Transverse colon (tissue), 4 donors: ENCODE results near the gene DIP2A.

Source experiments
- EP300 ChIP-seq: sonication (generic); formaldehyde crosslinking; IDR thresholded peaks from one replicate; pipeline ENCODE4 v1.6.1; 2017; ENCODE audit warnings: antibody characterized with exemption, low read depth
- POLR2A ChIP-seq: fragments of 450-650 bp; IDR thresholded peaks from one replicate; pipeline ENCODE4 v1.6.1; 2016; ENCODE audit warnings: antibody characterized with exemption, mild to moderate bottlenecking, moderate library complexity
- POLR2AphosphoS5 ChIP-seq, 3 donors: sonication (generic); formaldehyde crosslinking; IDR thresholded peaks; one replicate each; pipeline ENCODE4 v1.6.1; 2016; ENCODE audit warnings: antibody characterized with exemption in 3 of 3
- TF ChIP-seq, protein P1 (sequence below), 5 experiments: fragments of 200-600 bp in 3 of 5; fragments of 450-650 bp in 2 of 5; sonication (generic) in 3 of 5; IDR thresholded peaks; 1 replicate in 2 of 5; 2 replicates in 3 of 5; pipeline ENCODE4 v1.5.1; 2016 to 2017; ENCODE audit warnings: antibody characterized with exemption in 5 of 5, inconsistent platforms in 3 of 5, mild to moderate bottlenecking in 2 of 5, moderate library complexity in 1 of 5

DNA sequence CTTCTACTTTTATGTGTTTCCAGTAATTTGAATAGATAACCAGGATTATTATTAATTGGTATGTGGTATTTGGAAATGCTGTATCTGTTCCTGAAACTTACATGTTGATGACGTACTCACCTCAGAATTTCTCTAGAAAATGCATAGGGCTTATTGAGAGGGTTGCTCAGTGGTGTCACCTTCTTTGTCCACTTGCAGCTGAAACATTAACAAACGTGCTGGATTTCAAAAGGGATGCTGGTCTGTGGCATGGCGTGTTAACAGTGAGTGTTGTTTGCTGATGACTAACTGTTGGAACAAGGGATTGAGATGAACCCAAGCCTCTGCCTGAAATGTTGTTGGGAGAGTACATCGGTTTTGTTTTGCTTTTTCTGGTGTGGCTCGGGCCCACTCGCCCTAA, 78.3 kb downstream of the DIP2A start:
- TF ChIP-seq, protein P1, sequence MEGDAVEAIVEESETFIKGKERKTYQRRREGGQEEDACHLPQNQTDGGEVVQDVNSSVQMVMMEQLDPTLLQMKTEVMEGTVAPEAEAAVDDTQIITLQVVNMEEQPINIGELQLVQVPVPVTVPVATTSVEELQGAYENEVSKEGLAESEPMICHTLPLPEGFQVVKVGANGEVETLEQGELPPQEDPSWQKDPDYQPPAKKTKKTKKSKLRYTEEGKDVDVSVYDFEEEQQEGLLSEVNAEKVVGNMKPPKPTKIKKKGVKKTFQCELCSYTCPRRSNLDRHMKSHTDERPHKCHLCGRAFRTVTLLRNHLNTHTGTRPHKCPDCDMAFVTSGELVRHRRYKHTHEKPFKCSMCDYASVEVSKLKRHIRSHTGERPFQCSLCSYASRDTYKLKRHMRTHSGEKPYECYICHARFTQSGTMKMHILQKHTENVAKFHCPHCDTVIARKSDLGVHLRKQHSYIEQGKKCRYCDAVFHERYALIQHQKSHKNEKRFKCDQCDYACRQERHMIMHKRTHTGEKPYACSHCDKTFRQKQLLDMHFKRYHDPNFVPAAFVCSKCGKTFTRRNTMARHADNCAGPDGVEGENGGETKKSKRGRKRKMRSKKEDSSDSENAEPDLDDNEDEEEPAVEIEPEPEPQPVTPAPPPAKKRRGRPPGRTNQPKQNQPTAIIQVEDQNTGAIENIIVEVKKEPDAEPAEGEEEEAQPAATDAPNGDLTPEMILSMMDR (IDR thresholded peaks at IDR 0.05), result no peak
- TF ChIP-seq POLR2A (no peak), POLR2AphosphoS5 (IDR thresholded peaks at IDR 0.05) (no peak), EP300 (no peak)
